Adipose tissue (tissue), 3 donors: ENCODE measurements around the gene TELO2. TPM values are rescaled to one million over a fixed set of nuclear protein-coding genes. Genes with fewer than 3 reads are reported as not detected.
"Not testable (repeated sequence)": the region's sequence is repeated elsewhere in the genome, so short reads cannot be mapped to it uniquely, and the experiment has no call there.

Source experiments
- H3K27ac ChIP-seq: one replicate; pipeline ENCODE4 v1.5.1; 2013; ENCODE audit warnings: low read depth, low read length
- WGBS, 3 donors: extraction: QIAGEN DNeasy Blood & Tissue Kit; methylation state at CpG; one replicate each; pipeline ENCODE4 v1.1.7; 2013; 5-methylcytosine and 5-hydroxymethylcytosine counted together
- polyA plus RNA-seq, 3 donors: library from polyadenylated mRNA; stranded (reverse); fragments of 200-250 nt; gene quantifications; one replicate each; pipeline ENCODE4 v1.2.3, GENCODE V29; 2013
- donor health status: healthy with polysubstance abuse.
- donor health status: Bipolar disorder and iron deficiency.
- donor health status: healthy.

Gene TELO2
- polyA plus RNA-seq, 3 donors: 29.7 to 47.7 (median 39.2) TPM

DNA sequence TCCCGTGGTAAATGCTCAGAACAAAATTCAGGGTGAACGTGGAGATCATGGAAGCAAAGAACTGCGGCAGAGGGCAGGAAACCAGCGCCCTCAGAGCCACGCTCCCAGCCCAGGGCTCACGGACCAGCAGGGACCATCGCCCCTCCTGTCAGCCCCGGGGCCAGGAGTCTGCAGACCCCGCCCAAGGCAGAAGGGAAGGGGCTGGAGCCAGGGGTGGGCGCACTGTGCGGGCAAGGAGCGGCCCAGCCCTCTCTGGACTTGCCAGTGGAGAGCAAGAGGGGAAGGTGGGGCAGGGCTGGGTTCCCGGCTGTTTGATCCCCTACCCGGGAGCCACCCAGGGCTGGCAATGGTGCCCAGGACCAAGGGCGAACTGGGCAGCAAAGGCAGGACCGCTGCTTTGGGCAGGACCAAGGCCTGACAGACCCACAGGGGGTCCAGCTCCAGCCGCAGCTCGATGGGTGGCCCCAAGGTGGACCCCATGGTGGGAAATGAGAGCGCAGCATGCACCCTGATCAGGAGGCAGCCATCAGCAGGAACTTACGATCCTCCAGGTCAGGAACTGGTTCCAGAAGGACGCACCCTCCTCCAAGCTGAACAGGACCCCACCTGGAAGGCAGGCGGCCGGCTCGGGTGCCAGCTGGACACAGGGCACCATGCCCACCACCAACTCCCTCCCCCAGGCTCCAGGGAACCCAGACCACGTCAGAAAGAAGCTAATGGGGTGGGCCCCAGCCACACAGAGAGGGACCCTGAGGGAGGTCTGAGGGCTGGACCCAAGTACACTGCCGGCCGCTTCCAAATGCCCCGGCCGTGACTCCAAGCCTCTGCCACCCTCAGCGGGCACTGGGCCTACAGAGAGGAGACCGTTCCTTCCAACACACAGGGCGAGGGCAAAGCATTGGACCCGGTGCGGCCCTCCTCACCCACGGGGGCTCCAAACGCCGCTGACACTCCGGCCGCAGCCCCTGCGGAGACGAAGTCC, 37.7 kb upstream of the TELO2 start:
- WGBS, 3 donors: 93 to 95% (median 94%) methylated on average over 39 to 41 of the region's 41 CpGs
- H3K27ac ChIP-seq: no peak overlapping the region

DNA sequence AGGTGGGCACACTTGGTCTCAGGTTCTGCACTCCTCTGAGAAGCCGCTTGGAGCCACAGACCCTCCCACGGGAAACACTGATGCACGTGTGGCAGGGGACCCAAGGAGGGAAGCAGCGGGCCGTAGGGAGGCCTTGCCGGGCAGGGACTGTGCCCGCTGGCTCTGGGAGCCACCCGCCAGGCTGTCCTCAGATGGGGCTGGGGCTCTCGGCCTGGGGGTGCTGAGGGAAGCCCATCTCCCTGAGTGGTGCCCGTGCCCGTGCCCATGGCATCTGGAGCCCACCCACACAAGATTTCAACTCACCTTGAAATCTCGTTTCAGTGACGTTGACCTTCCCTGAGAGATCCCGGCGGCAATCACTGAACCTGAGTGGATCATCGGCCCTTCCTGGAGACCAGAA, 36.2 kb upstream of the TELO2 start:
- no peak overlapping the region for H3K27ac ChIP-seq
- 85 to 93% (median 91%) methylated on average over 16 of the region's 16 CpGs for WGBS, 3 donors

DNA sequence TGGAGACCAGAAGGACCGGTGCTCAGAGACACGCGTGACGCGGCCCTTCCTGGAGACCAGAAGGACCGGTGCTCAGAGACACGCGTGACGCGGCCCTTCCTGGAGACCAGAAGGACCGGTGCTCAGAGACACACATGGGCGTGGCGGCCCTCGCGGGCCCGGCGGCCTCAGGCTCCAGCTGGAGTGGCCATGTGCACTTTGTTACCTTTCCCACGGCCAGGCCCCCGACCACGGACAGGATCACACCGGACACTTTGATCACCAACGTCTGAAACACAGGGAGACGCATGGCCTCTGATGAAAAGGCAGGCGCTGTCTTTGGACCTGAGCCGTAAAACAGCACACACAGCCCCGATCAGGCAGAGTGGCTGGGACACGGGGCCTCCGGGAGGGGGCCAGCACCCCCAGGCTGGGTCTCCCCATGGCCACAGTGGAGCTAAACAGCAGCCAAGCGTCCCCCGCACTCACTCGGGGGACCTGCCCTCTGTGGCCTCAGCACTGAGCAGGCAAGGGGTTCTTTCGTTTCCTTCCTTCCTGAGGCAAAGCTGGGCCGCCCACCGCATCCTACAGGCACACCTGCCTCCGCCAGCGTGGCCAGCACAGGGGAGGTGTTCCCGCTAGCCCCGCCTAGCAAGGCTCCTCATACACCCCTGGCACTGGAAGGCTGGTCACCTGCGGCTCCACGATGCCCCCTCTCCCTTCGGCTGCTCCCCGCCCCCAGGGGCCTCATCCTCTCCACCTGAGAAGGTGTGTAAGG, 35.5 kb upstream of the TELO2 start:
- H3K27ac ChIP-seq: no peak overlapping the region
- 79 to 90% (median 84%) methylated on average over 42 of the region's 42 CpGs for WGBS, 3 donors

DNA sequence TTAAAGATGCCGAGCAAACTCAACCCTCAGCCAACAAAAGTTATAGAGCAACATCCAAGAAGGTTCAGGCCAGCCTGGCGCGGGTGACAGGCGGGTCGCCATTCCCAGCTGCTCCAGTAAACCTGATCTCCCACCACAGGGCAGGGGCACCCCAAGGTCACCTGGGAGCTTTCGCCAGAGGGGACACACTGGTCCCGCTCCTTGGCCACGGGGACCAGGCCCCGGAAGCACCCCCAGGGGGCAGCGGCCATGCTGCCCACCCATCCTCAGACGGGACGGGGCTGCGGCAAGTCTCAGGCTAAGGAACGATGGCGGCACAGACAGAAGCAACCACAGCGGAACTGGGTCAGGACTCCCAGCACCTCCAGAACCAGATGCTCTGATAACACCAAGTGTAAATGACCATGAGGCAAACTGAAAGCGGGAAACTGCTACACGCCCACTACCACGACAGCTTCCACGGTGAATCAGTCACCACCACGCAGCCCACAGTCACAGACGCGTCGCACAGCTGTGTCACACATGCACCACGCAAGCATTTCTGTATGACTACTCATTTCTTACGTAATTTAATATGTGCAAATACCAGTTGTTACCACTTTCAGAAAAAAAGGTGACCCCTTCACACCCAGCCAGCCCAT, 34.7 kb upstream of the TELO2 start:
- H3K27ac ChIP-seq: no peak overlapping the region
- WGBS, 3 donors: 87 to 93% (median 89%) methylated on average over 26 of the region's 26 CpGs

DNA sequence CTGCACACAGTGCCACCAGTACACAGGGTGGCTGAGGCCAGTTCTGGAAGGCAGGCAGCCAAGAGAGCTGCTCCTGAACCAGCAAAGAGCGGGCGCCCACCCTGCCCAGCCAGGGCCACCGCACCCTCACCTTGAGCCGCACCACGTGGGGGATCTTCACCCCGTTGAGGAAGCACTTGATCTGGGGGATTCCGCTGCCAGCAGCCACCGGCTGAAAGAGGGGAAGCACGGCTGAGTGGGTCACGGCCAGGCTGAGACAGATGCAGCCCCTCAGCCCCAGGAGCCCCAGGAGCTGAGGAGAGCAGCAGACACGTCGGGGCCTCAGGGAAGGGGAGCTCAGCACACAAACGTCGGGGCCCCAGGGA, 34.2 kb upstream of the TELO2 start:
- WGBS, 3 donors: 62 to 75% (median 75%) methylated on average over 14 of the region's 14 CpGs
- H3K27ac ChIP-seq: no peak overlapping the region

DNA sequence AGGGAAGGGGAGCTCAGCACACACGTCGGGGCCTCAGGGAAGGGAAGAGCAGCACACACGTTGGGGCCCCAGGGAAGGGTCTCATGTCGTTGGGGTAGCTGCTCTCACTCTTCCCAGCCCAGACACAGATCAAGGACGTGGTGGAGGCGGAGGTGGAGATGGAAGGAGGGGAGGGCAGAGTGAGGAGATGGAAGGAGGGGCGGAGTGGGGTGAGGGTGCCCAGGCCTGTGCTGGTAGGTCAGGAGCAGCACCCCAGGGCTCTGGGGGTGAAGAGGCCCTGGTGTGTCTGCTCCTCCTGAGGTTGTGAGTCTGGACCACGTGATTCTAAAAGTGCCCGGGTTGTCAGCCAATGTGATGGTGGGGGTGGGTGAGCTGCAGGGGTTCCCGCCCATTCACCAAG, 33.2 kb upstream of the TELO2 start:
- no peak overlapping the region for H3K27ac ChIP-seq

DNA sequence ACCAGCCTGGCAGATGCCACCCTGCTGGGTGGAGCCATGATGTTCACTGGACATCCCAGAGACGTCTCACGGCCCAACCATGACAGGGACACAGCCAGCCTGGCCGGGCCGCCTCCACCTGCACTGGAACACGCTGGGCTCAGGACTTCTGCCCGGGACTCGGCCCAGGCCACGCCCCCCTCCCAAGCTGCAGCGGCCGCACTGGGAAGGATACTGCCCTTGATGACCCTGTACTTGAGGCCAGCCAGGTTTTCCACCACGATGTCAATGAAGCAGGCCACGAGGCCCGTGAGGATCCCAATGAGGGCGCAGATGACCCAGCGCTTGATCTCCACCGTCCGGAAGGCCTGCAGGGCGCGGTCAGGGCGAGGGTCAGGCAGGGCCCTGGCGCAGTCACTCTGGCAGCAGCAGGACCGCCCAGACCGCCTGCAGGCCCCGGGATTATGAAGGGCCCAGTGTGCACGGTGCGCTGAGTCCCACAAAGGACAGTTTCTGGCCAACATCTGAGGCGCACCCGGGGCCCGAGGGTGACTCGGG, 32.5 kb upstream of the TELO2 start:
- 91 to 93% (median 92%) methylated on average over 30 of the region's 30 CpGs for WGBS, 3 donors
- H3K27ac ChIP-seq: no peak overlapping the region

More for the DNA sequence above, 33.2 kb upstream of the TELO2 start:
- 74 to 86% (median 84%) methylated on average over 7 to 10 of the region's 10 CpGs for WGBS, 3 donors

DNA sequence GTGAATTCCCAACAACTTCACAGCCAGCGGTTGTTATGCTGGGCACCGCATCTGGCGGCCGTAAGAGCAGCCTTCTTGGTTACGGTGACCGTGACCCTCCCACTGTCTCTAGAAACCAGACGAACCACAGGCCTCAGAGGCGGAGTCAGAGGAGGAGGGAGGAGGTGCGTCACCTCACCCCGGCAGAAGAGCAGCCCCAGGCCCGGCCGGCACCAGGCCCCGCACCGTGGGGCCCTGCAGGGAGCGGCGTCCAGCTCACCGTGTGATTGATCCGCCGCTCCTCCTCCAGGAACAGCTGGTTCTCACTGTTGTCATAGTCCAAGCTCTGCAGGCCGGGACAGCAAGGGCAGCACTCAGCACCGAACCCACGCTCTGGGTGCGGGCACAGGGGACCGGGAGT, 32.0 kb upstream of the TELO2 start:
- 86 to 89% (median 87%) methylated on average over 22 to 24 of the region's 24 CpGs for WGBS, 3 donors
- no peak overlapping the region for H3K27ac ChIP-seq

DNA sequence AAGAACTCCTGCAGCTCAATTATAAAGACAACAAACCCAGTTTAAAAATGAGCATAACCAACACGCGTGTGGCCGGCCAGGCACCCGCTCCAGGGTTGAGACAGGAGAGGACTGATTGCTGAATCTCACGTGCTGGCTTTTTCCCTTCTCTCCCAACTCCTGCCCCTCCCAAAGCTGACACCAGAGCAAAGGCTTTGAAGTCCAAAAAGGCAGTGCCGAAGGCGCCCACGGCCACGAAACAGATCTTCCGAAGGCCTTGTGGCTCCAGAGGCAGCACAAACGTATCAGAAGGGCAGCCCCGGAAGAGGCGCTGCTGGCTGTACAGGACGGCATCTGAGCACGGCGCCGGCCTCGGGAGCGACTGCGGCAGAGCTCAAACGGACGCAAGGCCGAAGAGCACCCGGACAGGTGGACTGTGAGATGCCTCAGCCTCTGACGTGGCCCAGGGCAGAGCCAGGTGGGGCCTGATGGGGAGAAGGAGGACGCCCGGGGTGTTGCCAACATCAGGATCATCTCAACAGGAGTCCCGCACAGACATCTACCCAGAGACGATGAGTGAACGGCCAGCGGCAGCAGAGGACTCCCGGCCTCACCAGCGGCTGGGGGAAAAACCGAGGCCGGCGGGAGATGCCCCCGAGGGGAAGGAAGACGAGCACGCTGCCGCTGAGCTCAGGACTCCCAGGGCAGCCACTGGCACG, 28.8 kb upstream of the TELO2 start:
- H3K27ac ChIP-seq: no peak overlapping the region
- WGBS, 3 donors: 90 to 91% (median 91%) methylated on average over 37 to 41 of the region's 41 CpGs

DNA sequence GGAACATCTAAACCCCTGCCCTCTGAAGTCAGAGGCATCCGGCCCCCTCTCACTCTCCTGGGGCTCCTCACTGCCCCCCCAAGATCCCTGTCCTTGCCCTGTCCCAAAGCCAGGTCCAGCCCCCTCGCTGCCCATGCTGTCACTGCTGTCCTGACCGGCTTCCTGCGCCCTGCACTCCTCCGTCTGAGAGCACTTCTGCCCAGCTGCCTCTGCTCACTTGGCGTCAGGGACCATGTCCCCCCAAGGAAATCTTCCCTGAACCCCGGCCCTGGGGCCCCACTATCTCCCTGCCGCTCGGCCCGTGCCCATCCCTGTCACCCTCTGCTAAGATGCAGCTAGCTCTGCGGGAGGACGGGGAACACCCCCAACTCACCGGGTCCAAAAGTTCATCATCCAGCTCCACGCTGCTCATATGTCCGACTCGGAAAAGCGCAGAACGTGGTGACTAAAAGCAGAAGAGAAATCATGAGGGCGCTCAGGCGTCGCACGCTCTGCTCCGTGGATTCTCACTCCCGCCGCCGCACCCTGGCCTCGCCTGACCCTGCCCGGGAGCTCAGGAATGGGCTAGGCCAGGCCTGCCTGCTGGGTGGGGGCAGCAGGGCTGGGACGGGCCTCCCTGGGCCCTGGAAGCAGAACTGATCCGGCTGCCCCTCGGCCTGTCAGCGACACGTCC, 28.1 kb upstream of the TELO2 start:
- 91 to 95% (median 93%) methylated on average over 33 of the region's 33 CpGs for WGBS, 3 donors
- no peak overlapping the region for H3K27ac ChIP-seq

DNA sequence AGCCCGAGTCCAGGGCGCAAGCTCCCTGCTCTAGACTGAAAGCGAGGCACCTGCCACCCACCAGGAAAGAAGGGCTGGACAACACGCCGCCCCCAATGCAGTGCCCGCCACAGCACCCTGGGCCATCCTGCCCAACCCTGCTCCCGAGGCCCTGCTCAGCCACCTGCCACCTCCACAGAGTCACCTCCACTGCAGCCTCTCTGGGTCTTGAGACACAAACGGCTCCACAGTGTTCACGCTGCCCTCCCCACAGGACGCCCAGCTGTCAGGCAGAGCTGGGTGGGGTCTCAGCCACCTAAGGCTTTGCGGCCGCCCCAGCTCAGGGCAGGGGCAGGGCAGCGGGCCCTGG, 27.6 kb upstream of the TELO2 start:
- H3K27ac ChIP-seq: no peak overlapping the region
- WGBS, 3 donors: 92 to 94% (median 93%) methylated on average over 7 to 13 of the region's 13 CpGs

DNA sequence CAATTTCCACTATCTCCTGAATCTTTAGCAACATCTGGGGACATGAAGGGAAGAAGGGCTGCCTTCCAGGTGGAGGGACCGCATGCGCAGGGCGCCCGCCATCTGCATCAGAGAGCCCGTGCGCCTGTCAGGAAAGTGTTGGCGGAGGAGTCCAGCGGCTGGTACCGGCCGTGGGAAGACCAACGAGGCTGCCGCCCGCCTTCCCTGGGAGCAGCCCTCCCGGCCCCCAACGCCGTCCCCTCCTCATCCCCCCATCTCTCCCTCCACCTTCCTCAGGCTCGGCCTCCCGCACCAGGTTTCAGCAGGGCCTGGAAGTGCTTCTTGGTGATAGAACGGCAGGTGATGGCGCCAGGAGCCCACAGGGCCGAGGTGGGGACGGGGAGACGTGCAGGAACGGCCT, 27.1 kb upstream of the TELO2 start:
- WGBS, 3 donors: 91 to 93% (median 93%) methylated on average over 20 to 24 of the region's 24 CpGs
- no peak overlapping the region for H3K27ac ChIP-seq

DNA sequence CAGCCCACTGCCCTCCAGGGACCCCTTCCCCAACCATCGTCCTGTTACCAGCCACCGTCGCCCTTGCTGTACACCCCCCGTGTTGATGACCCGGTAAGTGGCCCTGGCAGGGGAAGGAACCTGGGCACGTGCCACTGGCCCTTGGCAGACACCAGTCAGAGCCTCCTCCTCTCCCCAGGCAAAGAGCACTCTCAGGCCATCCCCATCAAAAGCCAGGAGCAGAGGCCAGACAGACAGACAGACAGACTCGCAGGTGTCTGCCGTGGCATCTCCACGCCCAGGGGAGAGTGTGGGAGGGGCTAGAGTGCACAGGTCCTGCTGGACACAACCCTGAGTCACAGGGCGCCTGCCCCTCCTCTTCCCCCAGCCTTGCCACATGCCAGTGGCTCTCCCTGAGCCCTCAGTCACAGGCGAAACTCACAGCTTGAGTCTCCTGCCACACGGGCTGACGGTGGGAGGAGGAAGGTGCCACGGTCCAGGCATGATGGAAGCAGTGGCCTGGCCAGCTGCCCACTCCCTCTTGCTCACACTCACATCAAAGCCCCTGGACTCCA, 26.1 kb upstream of the TELO2 start:
- H3K27ac ChIP-seq: no peak overlapping the region
- WGBS, 3 donors: 77 to 78% (median 78%) methylated on average over 14 of the region's 14 CpGs

DNA sequence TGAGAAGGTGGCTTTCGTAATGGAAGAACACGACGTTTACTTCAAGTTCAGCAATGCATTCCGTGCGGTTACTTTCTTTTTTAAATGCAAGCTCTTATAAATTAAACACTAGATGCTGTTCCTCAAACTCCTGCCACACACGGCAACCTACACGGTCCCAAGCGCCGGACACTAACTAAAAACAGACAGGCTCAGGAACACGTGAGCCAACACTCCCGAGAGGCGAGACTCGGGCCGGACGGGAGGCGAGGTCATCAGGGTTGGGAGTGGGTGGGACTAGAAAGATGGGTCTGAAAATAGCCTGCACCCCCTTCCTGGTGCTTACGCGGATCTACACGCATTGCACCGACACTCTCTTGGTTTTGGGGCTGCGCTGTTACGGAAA, 24.7 kb upstream of the TELO2 start:
- WGBS, 3 donors: 77 to 88% (median 78%) methylated on average over 22 of the region's 22 CpGs
- no peak overlapping the region for H3K27ac ChIP-seq

DNA sequence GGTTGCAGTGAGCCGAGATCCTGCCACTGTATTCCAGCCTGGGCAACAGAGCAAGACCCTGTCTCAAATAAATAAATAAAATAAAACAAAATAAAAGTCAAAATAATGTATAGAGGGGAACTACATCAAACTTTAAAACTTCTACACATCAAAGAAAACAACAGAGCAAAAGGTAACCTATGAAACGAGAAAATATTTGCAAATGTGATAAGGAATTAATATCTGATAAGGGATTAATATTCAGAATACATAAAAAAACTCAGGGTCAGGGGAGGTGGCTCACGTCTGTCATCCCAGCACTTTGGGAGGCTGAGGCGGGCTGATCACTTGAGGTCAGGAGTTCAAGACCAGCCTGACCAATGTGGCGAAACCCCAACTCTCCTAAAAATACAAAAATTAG, 24.0 kb upstream of the TELO2 start:
- 73 to 87% (median 86%) methylated on average over 5 of the region's 5 CpGs for whole genome bisulfite sequencing, 3 donors
- H3K27ac ChIP-seq: not testable (repeated sequence)

DNA sequence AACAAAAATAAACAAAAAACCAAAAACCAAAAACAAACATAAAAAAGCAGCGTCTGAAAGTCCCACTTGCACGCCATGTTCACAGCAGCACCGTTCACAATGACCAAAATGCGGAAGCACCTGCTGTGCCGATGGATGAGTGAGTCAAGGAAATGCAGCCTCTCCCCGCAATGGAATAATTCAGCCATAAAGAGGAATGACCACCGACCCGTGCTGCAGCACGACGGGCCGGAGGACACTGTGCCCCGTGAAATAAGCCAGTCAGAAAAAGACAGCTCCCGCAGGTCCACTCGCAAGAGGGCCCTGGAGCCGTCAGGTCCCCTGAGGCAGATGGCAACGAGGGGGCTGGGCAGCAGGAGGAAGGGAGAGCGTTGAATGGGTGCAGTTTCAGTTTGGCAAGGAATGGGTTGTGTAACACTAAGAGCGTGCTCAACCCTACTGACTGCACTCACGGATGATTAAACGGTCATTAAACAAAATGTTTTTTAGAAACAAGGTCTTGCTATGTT, 23.4 kb upstream of the TELO2 start:
- WGBS, 3 donors: 48 to 81% (median 58%) methylated on average over 20 of the region's 20 CpGs

DNA sequence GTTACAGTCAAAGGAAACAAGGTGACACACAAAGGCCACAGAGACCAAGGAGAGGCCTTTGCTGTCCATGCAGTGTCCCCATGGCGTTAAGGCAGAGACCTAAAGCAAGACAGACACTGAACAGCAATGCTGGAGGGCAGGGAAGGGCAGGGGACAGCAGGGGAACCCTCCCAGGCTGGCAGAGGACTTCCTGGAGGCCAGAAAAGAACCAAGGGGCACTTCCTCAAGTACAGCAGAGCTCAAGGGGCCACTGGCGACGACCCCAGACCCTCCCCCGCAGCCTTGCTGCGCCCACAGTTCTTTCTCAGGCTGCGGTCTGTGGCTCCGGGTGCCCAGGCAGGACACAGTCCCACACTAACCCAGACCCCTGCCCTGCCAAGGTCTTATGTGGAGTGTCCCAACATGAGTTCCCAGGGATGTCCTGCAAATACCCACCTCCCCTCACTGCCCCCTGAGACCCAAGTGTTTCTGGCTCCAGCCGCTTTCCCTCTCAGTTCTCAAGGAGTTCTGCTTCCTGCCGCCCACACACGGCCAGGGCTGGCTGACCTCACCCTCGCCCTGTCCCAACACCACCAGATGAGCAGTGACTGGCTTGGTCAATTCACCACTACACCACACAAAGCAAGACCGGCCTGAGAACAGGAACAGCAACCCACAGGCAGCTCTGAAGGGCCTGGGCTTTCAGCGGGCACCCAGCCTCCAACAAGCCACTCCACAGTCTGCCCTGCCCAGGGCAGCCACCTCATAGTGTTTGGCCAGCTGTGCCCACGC, 22.5 kb upstream of the TELO2 start:
- WGBS, 3 donors: 47 to 69% (median 53%) methylated on average over 14 of the region's 14 CpGs
- H3K27ac ChIP-seq: no peak overlapping the region

More for the DNA sequence above, 23.4 kb upstream of the TELO2 start:
- H3K27ac ChIP-seq: no peak overlapping the region
